CD1c-positive myeloid dendritic cell (primary cell): ENCODE measurements around the gene SLAMF6.
"Not testable (repeated sequence)": the region's sequence is repeated elsewhere in the genome, so short reads cannot be mapped to it uniquely, and the experiment has no call there.

Experiments
- DNase-seq: peaks from one replicate; pipeline ENCODE4 v3.0.0-alpha.2; 2016; ENCODE audit errors: extremely low spot score

SLAMF6 gene

DNA sequence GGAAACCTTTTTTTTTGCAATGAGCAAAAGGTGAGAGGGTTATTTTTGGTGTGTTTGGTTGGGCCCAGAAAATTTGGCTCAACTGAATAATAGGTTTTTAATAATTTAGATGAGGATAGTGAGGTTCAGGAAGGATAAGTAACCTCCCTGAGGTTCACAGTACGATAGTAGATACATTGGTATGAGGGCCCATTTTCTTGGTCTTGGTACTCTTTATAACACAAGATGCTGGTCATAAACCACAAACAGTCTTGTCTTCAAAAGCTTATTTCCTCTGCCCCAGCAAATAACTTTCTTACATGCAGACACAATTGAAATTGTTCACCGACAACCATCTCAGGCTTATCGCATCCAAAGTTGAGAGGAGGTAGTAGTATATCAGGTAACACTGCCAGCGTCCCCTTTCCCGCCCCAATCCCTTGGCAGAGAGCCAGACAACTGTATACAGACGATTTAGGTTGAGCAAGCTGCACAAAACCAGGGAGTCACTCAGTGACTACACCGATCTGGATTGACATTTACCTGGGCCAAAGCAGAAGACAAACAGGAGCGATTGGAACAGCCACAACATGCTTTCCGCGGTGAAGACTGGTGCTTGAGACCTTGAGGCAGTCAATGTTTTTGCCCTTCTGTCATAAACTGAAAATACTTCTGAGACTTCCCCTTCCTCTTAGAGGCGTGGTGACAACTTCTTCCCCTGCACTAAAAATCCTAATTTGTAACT, at the start of gene SLAMF6:
Gene SLAMF6, minus strand, starts transcription at position 634 of the 724 bp plus-strand sequence. Its CDS starts 63 bp downstream, at position 571.
- DNase-seq, result peak; percentile 45

DNA sequence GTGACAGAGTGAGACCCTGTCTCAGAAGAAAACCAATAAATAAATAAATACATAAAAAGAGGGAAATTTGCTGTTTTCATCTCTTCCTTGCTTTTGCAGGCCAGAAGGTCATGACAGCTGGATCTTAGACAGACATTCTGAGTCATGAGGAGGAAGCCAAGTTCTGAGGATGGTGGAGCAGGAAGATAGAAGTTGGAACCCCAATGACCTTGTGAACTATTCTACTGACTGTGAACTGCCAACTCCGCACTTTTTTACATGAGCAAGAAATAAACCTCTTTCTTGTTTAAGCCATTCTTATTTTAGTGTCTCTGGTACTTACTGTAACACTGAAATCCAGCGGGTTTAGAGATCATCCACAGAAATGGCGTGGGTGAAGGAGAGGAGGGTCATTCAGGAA, 47.8 kb upstream of the SLAMF6 start:
- peak; percentile 69 for DNase-seq

DNA sequence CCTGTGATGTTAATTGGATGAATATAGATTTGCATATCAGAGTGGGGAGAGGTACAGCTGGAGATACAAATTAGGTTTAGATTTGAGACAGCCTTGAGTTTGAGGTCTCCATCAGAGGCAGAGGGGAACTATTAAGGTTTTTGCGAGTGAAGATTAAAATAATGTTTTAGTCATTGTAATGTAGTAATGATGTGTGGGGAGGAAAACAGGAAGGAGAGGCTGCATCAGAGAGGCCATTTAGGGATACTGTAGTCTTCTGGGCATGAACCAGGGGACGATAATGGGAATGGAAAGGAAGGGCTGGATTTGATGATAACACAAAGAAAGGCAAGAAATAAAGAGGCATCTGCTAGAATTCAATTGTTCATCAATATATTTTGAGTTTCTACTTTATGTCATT, 46.8 kb upstream of the SLAMF6 start:
- peak; percentile 44 for DNase-seq

DNA sequence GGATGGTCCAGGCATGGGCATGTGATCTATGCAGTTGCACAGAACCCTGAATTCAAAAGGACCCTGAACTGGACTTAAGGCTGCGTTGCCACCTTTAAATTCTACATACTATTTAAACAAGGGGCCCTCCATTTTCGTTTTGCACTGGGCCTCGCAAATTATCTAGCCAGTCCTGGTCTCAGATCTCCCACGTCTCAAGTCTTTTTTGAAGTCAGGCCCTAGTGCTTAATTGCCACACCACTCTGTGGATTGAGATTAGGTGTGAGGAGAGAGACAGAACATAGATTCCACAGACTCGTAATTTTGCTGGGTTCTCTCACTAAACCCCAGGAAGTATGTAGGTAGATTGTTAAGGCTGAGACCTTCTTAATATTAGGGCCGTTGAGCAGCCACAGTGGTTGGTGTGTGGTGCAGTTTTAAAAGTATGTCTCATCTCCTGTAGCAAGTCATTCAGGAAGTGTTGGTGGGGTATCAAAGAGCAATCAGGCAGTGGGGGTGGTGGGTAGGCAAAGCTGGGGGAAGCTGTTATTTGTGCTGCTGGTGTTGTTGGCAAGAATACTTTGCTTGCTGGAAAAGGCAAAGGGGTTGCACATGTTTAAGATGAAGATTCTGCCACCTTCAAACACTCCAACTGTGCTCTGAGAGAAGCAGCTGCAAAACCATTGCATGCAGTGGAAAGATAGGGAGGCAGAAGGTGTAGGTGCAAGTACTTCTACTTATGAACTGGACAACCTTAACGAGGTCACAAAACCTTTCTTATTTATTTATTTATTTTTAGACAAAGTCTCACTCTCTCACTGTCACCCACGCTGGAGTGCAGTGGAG, 45.0 kb upstream of the SLAMF6 start:
- DNase-seq, result peak; percentile 56

DNA sequence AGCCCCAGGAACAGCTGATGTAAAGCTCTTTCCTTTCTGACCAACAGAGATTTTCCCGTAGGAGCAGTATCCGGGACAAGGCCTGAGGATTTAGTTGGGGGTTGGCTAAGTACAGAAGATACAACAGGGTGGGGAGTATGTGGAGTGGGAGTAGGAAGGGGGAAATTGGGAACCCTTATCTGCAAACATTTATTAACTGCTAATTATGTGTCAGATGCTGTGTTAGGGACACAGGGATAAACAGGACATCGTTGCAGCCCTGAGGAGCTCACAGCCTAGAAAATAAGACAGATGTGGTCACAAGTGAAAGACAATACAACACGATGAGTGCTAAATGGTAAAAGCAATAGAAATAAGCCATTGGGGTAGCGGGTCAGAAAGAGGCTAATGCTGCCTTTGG, 44.3 kb upstream of the SLAMF6 start:
- DNase-seq, result no peak

DNA sequence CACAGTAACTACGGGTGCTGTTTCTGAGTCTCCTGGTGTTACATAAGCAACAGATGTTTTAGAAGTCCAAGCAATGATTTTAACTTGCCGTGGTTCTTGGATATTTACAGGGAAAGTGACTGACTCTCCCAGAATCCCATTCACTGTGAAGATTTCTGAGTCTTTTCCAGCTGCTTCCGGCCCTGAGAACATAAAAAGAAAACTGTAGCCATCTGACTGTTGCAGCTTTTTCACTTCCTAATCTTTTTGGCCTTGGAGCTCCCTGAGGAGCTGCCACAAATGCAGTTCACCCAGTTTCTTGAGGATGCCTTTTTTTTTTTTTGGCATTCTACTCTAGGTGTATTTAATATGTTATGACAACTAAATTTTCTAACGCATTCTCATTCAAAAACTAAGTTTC, 42.5 kb upstream of the SLAMF6 start:
- DNase-seq, result peak; percentile 49

DNA sequence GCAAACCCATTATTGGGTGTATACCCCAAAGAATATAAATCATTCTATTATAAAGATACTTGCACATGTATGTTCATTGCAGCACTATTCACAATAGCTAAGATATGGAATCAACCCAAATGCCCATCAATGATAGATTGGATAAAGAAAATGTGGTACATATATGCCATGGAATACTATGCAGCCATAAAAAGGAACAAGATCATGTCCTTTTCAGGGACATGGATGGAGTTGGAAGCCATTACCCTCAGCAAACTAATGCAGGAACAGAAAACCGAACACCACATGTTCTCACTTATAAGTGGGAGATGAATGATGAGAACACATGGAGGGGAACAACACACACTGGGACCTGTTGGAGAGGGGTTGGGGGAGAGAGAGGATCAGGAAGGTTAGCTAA, 40.2 kb upstream of the SLAMF6 start:
- DNase-seq, result not testable (repeated sequence)

DNA sequence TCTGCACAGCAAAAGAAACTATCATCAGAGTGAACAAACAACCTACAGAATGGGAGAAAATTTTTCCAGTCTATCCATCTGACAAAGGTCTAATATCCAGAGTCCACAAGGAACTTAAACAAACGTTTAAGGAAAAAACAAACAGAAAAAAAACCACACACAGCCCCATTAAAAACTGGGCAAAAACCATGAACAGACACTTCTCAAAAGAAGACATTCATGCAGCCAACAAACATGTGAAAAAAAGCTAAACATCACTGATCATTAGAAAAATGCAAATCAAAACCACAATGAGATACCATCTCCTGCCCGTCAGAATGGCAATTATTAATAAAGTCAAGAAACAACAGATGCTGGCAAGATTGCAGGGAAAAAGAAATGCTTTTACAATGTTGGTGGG, 39.7 kb upstream of the SLAMF6 start:
- not testable (repeated sequence) for DNase-seq

DNA sequence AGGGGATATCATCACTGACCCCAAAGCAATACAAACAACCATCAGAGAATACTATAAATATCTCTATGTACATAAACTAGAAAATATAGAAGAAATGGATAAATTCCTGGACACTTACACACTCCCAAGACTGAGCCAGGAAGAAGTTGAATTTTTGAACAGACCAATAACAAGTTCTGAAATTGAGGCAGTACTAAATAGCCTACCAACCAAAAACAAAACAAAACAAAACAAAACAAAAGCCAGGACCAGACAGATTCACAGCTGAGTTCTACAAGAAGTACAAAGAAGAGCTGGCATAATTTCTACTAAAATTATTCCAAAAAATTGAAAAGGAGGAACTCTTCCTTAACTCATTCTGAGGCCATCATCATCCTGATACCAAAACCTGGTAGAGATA, 37.8 kb upstream of the SLAMF6 start:
- DNase-seq, result no peak

DNA sequence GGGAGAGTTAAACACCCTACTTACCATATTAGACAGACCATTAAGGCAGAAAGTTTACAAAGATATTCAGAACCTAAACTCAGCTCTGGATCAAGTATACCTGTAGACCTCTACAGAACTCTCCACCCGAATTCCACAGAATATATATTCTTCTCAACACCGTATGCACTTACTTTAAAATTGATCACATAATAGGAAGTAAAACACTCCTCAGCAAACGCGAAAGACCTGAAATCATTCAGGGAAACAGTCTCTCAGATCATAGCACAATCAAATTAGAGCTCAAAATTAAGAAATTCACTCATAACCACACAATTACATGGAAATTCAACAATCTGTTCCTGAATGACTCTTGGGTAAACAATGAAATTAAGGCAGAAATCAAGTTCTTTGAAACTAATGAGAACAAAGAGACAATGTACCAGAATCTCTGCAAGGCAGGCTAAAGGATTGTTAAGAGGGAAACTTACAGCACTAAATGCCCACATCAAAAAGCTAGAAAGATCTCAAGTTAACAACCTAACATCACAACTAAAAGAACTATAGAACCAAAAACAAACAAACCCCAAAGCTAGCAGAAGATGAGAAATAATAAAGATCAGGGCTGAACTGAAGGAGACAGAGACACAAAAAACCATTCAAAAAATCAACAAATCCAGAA, 37.1 kb upstream of the SLAMF6 start:
- no peak for DNase-seq

DNA sequence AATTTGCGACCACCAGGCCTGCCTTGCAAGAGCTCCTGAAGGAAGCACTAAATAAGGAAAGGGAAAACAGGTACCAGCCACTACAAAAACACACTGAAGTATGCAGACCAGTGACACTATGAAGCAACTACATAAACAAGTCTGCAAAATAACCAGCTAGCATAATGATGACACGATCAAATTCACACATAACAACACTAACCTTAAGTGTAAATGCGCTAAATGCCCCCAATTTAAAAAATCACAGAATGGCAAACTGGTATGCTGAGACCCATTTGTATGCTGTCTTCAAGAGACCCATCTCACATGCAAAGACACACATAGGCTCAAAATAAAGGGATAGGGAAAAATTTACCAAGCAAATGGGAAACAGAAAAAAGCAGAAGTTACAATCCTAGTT, 36.4 kb upstream of the SLAMF6 start:
- not testable (repeated sequence) for DNase-seq

DNA sequence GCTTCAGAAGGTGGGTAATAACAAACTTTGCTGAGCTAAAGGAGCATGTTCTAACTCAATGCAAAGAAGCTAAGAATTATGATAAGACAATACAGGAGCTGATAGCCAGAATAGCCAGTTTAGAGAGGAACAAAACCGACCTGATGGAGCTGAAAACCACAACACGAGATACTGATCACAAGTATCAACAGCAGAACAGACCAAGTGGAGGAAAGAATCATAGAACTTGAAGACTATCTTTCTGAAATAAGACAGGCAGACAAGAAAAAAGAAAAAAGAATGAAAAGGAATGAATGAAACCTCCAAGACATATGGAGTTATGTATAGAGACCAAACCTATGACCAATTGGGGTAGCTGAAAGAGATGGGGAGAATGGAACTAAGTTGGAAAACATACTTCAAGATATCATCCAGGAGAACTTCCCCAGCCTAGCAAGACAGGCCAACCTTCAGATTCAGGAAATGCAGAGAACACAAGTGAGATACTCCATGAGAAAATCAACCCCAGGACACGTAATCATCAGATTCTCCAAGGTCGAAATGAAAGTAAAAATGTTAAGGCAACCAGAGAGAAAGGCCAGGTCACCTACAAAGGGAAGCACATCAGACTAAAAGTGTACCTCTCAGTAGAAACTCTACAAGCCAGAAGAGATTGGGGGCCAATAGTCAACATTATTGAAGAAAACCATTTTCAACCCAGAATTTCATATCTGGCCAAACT, 35.8 kb upstream of the SLAMF6 start:
- no peak for DNase-seq

DNA sequence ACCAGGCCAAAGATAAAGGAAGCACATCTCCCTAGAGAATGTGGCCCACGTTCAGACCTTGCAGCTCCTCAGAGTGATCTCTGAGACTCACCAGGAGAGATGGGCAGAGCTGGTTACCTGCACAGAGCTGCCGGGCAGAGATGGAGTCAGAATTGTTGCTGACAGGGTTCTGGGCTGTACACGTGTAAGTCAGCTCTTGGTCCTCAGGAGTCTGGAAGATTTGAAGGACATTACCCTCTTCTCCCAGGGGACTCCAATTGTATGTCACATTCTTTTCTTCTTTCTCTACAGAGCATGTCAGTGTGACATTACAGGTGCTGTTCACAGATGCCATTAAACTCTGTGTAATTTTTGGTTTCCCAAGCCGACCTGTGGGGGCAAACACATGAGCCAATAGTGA, 30.7 kb upstream of the SLAMF6 start:
- no peak for DNase-seq

DNA sequence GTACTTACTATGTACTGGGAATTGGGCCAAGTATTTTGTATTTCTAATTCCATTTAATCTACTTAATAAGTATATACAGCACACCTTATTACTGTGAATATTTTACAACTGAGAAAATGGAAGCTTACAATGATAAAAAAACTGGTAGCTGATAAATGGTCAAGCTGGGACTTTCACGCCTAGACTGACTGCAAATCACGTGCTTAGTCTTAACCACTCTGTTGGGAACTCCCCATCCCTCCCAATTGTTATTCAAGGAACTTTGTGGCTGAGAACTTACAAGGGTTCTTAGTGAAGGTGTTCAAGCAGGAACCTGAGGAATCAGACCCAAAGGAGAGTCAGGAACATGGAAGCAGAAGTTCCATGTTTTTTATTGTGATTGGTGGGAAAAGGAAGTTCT, 29.4 kb upstream of the SLAMF6 start:
- DNase-seq, result no peak

DNA sequence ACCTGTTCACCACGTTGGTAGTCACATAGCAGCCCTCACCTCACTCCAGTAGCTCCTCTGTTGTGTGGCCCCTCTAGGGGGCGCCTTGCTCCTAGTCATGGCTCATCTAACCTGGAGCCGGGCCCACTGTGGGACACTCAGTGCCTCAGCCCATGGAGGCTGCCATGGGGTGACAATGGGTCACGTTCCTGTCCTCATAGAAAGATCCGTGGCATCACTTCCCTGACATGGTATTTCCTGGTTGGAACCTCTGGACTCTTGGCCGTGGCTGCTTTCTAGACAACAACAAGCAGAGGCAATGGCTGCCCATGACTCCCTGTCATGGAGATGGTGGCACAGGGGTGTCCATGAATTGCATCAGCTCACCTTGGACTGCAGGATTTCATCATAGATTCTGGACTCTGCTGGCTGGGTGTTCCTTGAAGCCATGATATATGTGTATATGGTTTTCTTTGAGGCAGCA, 27.5 kb upstream of the SLAMF6 start:
- DNase-seq, result no peak

DNA sequence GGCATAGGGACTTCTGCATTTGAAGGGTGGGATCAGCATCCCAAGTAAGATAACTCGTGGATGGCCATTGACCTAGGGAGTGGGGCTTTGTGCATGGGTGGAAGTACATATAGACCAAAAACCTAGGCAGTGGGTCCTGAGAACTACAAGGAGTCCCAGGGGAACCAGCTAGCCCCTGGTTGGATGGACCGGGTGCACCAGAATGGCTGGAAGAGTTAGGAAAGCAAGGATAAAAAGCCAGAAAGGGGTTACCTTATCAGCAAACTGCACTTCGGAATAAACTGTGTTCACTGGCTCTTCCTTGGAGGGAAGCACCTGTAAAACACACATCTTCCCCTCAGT, 26.6 kb upstream of the SLAMF6 start:
- no peak for DNase-seq

DNA sequence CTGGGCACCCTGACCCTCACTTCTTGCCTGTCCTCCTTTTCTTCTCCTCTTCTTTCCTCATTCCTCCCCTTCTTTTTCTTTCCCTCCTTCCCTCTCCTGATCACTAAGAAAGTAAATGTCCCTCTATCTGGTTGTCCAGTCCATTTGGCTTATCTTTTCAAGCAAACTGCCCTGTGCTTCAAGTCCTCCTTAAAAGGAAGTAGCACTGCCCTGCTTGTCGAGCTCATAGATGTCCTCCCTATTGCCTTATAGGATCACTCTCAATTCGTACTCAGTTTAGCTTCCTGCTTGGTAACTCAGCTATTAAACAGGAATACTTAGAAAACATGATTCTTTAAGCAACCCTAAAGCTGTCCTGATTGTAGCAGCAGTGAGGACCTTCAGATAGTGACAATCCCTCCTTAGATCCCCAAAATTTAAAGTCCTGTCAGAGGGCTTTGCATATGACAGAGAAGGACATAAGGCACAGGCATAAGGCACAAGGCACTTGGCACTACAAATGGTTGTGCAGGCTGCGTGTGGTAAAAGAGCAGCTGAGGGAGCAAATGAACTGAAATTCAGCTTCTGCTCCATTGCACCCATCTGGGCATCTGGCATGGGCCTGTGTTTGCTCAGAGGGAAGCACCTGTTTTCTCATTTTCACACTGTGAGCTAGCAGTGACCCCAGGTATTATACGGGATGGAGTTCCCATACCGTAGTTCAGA, 26.1 kb upstream of the SLAMF6 start:
- no peak for DNase-seq

DNA sequence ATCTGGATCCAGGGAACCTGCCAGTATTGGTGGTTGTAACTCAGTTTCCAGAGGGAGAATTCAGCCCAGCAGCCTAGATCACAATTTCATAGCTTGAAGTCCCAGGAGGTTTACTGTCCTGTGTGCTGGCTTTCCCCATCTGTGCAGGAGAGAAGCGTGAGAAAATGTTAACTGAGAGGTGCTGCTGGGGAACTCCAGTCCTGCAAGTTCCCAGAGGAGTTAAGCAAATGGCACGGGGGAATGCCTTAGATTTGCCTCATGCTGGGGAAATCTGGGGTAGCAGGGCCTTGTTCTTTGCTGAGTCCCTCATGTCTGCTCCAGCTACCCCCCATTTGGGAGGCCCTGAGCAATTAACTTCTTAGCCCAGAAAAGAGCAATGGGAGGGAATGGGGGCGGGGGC, 25.1 kb upstream of the SLAMF6 start:
- DNase-seq, result no peak

DNA sequence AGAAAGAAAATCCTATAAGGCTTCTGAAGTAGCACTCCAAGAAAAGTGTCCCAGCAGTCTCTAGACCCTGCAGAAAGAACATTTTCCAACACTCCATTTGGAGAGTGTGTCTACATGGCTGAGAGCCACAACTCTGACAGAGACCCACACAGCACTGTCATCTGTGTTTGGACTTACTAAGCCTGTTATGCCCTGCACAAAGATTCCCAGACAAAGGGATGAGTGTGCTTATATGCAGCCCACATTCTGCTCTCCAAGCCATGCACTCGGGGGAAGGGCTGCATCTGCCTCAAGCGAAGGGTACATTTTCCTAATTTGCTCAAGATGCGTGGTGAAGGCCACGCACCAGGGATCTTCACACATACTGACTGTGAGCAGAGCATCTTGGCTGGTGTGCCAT, 24.4 kb upstream of the SLAMF6 start:
- no peak for DNase-seq

DNA sequence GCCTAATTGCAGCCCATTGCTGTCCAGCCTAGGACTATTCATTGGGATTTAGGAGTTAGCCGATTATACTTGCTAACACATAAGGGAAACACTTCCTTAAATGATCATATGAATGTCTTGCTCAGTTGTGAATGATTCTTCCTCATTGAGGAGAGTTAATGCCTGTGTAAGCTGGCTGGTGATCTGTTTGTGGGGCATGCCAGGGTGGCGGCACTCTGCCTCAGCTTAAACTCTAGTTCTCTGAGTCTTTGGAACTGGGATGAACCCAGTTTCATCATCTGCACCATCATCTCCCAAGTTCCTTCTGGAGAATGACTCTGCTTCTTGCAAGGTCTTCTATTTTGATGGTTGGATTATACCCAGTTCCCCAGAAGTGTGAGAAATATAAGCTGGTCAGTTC, 23.9 kb upstream of the SLAMF6 start:
- peak; percentile 81 for DNase-seq

DNA sequence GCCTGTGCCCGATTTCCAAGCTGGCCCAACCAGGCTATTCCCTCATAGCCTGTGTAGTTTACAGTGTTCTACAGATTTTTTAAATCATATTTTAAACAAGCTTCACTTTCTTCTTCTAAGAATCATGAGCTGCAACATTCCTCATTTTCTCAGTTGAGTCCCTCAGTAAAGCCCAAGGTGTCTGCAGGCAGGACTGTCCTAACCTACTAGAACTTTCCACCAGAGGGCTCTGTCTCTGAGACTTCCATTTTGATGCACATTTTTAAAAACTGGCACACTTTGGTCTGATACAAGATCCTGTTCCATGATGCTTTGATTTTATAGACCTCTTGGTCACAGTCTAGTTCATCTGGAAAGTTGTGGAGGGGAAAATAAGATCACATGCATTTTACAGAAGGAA, 21.6 kb upstream of the SLAMF6 start:
- DNase-seq, result peak; percentile 40
